Peyer's patch (tissue), 4 donors: Measurements from ENCODE around the gene CABYR. TPM values are rescaled to one million over a fixed set of nuclear protein-coding genes. Genes with fewer than 3 reads are reported as not detected.

Source experiments
- DNase-seq, 3 donors: peaks; one replicate each; pipeline ENCODE4 v3.0.0-alpha.2; 2017 to 2019
- H3K27ac ChIP-seq, 4 donors: fragments of 200-600 bp; sonication (generic); one replicate each; pipeline ENCODE4 v1.5.1; 2016 to 2019
- H3K27me3 ChIP-seq, 2 donors: fragments of 200-600 bp; sonication (generic); one replicate each; pipeline ENCODE4 v1.5.1; 2019
- H3K36me3 ChIP-seq, 3 donors: fragments of 200-600 bp; sonication (generic); one replicate each; pipeline ENCODE4 v1.5.1; 2016 to 2019
- H3K4me1 ChIP-seq, 4 donors: fragments of 200-600 bp; sonication (generic); one replicate each; pipeline ENCODE4 v1.5.1; 2016 to 2019
- H3K4me3 ChIP-seq, 4 donors: fragments of 200-600 bp; sonication (generic); 1 replicate in 3 of 4; 2 replicates in 1 of 4; pipeline ENCODE4 v1.5.1; 2016 to 2019; ENCODE audit warnings: mild to moderate bottlenecking in 1 of 4
- H3K9me3 ChIP-seq, 4 donors: fragments of 200-600 bp; sonication (generic); one replicate each; pipeline ENCODE4 v1.5.1; 2016 to 2019; ENCODE audit warnings: mild to moderate bottlenecking in 1 of 4
- CTCF ChIP-seq, 6 experiments: fragments of 450-650 bp in 4 of 6; fragments of 200-600 bp in 2 of 6; sonication (generic) in 1 of 6; IDR thresholded peaks; one replicate each; pipeline ENCODE4 v1.5.1; 2017 to 2019; ENCODE audit warnings: antibody characterized with exemption in 6 of 6, mild to moderate bottlenecking in 3 of 6, moderate library complexity in 1 of 6
- POLR2A ChIP-seq, 2 donors: fragments of 450-650 bp; IDR thresholded peaks; one replicate each; pipeline ENCODE4 v1.5.1; 2017; ENCODE audit warnings: antibody characterized with exemption in 2 of 2, mild to moderate bottlenecking in 2 of 2, moderate library complexity in 2 of 2
- small RNA-seq, 2 donors: library from RNA; depleted of rRNA; stranded (forward); fragments of <200 nt; gene quantifications; one replicate each; pipeline ENCODE3, GENCODE V24; 2016
- total RNA-seq, 4 donors: library from RNA; depleted of rRNA; stranded (reverse); fragments of >200 nt; gene quantifications; one replicate each; pipeline ENCODE4 v1.1.0, GENCODE V29; 2016

The CABYR gene
- total RNA-seq, 4 donors from 2014 or later = 0.67 TPM; not detected in 3

- no peak for DNase-seq
- Histone ChIP-seq H3K4me1 (peaks cover 0 to 8% (median 0%) of the 10 kb centered on the region in 4 donors), H3K36me3 (no peaks in the 10 kb centered on the region), H3K9me3 (no peaks in the 10 kb centered on the region), H3K27me3 (no peaks in the 10 kb centered on the region), H3K4me3 (no peak overlapping the region), H3K27ac (no peak overlapping the region)
- TF ChIP-seq CTCF (IDR thresholded peaks at IDR 0.05) (no peak), POLR2A (IDR thresholded peaks at IDR 0.05) (no peak)
Measured at GRCh38 chr18:24209558-24209957, 70.7 kb downstream of the CABYR start.

Small RNA genes lying within 50 kb of the gene (small RNA-seq; reads per million reads assigned to genes)
- gene RF00017 (0 reads per million in 2 donors), gene RNA5SP452 (0.41 to 0.83 reads per million in 2 donors), gene RNU5A-6P (0 reads per million in 2 donors)

Other genes with a start within 250 kb of the CABYR start
- 10 to 100 TPM; 11.0 to 32.2 (median 14.2) TPM for gene TTC39C, start 124.3 kb upstream of the CABYR start, total RNA-seq